HEK293 (cell line): ENCODE data around the gene PLOD3.
A peak's percentile ranks its signal among the peaks of the same experiment; 100 is the strongest.

ENCODE experiments used
- CTCF ChIA-PET: fragments of 350-600 bp; formaldehyde crosslinking; extraction: SDS; loops from one replicate; lab custom pipeline; 2021; ENCODE audit warnings: antibody characterized with exemption; lab: Yijun Ruan, JAX
- POLR2A ChIA-PET: fragments of 300-600 bp; formaldehyde crosslinking; extraction: SDS; loops from one replicate; lab custom pipeline; 2020; ENCODE audit warnings: antibody characterized with exemption, inconsistent platforms; lab: Yijun Ruan, JAX
- H3K27ac ChIP-seq: fragments of 200-500 bp; sonication (Bioruptor generic); 2 replicates; pipeline ENCODE4 v1.5.1; 2014; ENCODE audit warnings: low read depth, low read length, control low read depth, inconsistent platforms; ENCODE audit errors: extremely low read depth
- H3K36me3 ChIP-seq, 2 experiments: fragments of 200-500 bp in 1 of 2; sonication (Bioruptor generic) in 1 of 2; 1 replicate in 1 of 2; 2 replicates in 1 of 2; pipeline ENCODE4 v1.5.1; 2014 to 2017; ENCODE audit warnings: inconsistent platforms in 2 of 2, low read length in 2 of 2; ENCODE audit not compliant: control insufficient read depth in 2 of 2, insufficient read depth in 1 of 2
- H3K4me1 ChIP-seq: fragments of 200-500 bp; sonication (Bioruptor generic); 2 replicates; pipeline ENCODE4 v1.5.1; 2014; ENCODE audit warnings: mild to moderate bottlenecking, low read length, inconsistent platforms; ENCODE audit not compliant: control insufficient read depth, insufficient read depth
- H3K4me3 ChIP-seq: 2 replicates; pipeline ENCODE4 v1.5.1; 2011; ENCODE audit warnings: low read depth, mild to moderate bottlenecking, control low read depth, low read length, moderate library complexity
- H3K9me3 ChIP-seq: fragments of 200-500 bp; sonication (Bioruptor generic); 2 replicates; pipeline ENCODE4 v1.5.1; 2014; ENCODE audit warnings: low read depth, low read length, inconsistent platforms; ENCODE audit not compliant: control insufficient read depth, insufficient read depth
- GLIS2 ChIP-seq: fragments of 450-650 bp; formaldehyde crosslinking; IDR thresholded peaks from 2 replicates; pipeline ENCODE4 v1.5.1; 2016; ENCODE audit warnings: missing biosample characterization, missing genetic modification characterization
- MEIS1 ChIP-seq: sonication (generic); formaldehyde crosslinking; IDR thresholded peaks from 2 replicates; pipeline ENCODE4 v1.8.1; 2022; ENCODE audit warnings: missing genetic modification reagents, mild to moderate bottlenecking, borderline replicate concordance
- SETDB1 ChIP-seq: IDR thresholded peaks from one replicate; pipeline ENCODE4 v1.6.1; 2017; ENCODE audit warnings: mild to moderate bottlenecking, low read length, moderate library complexity, mixed read lengths; ENCODE audit not compliant: insufficient read length
- ZBTB21 ChIP-seq: fragments of 450-650 bp; formaldehyde crosslinking; IDR thresholded peaks from 2 replicates; pipeline ENCODE4 v1.5.1; 2017; ENCODE audit warnings: missing biosample characterization, missing genetic modification characterization
- ZFP41 ChIP-seq: fragments of 450-650 bp; formaldehyde crosslinking; IDR thresholded peaks from 2 replicates; pipeline ENCODE4 v1.5.1; 2016; ENCODE audit warnings: missing biosample characterization, missing genetic modification characterization, borderline replicate concordance
- ZFP69B ChIP-seq: fragments of 450-650 bp; formaldehyde crosslinking; IDR thresholded peaks from 2 replicates; pipeline ENCODE4 v1.5.1; 2016; ENCODE audit warnings: missing biosample characterization, missing genetic modification characterization
- ZNF132 ChIP-seq: fragments of 450-650 bp; formaldehyde crosslinking; IDR thresholded peaks from 2 replicates; pipeline ENCODE4 v1.5.1; 2017; ENCODE audit warnings: missing biosample characterization, missing genetic modification characterization, borderline replicate concordance
- ZNF157 ChIP-seq: fragments of 450-650 bp; formaldehyde crosslinking; IDR thresholded peaks from 2 replicates; pipeline ENCODE4 v1.5.1; 2016; ENCODE audit warnings: missing biosample characterization, missing genetic modification characterization
- ZNF19 ChIP-seq: fragments of 450-650 bp; formaldehyde crosslinking; IDR thresholded peaks from 2 replicates; pipeline ENCODE4; 2016; ENCODE audit warnings: missing biosample characterization, missing genetic modification characterization, low read depth
- ZNF239 ChIP-seq: fragments of 450-650 bp; formaldehyde crosslinking; IDR thresholded peaks from 2 replicates; pipeline ENCODE4 v1.5.1; 2016; ENCODE audit warnings: missing biosample characterization, missing genetic modification characterization
- ZNF292 ChIP-seq: fragments of 450-650 bp; formaldehyde crosslinking; IDR thresholded peaks from 2 replicates; pipeline ENCODE4 v1.5.1; 2016; ENCODE audit warnings: low read depth, missing biosample characterization, missing genetic modification characterization, borderline replicate concordance
- ZNF391 ChIP-seq: fragments of 450-650 bp; formaldehyde crosslinking; IDR thresholded peaks from 2 replicates; pipeline ENCODE4 v1.5.1; 2016; ENCODE audit warnings: low read depth, missing biosample characterization, missing genetic modification characterization, borderline replicate concordance
- ZNF510 ChIP-seq: fragments of 450-650 bp; formaldehyde crosslinking; IDR thresholded peaks from 2 replicates; pipeline ENCODE4 v1.5.1; 2018; ENCODE audit warnings: mild to moderate bottlenecking, missing genetic modification characterization, missing biosample characterization; ENCODE audit not compliant: insufficient replicate concordance
- ZNF654 ChIP-seq: fragments of 450-650 bp; formaldehyde crosslinking; IDR thresholded peaks from 2 replicates; pipeline ENCODE4 v1.5.1; 2016; ENCODE audit warnings: low read depth, missing biosample characterization, missing genetic modification characterization
- ZNF658 ChIP-seq: fragments of 450-650 bp; formaldehyde crosslinking; IDR thresholded peaks from 2 replicates; pipeline ENCODE4; 2016; ENCODE audit warnings: missing biosample characterization, missing genetic modification characterization
- TF ChIP-seq, protein P1 (sequence below): fragments of 450-650 bp; formaldehyde crosslinking; IDR thresholded peaks from 2 replicates; pipeline ENCODE4 v1.5.1; 2016; ENCODE audit warnings: missing biosample characterization, missing genetic modification characterization
- TF ChIP-seq, protein P2 (sequence below): fragments of 450-650 bp; formaldehyde crosslinking; IDR thresholded peaks from 2 replicates; pipeline ENCODE4 v1.5.1; 2016; ENCODE audit warnings: missing biosample characterization, missing genetic modification characterization
- TF ChIP-seq, protein P3 (sequence below): fragments of 450-650 bp; formaldehyde crosslinking; IDR thresholded peaks from 2 replicates; pipeline ENCODE4 v1.5.1; 2016; ENCODE audit warnings: missing biosample characterization, missing genetic modification characterization
- TF ChIP-seq, protein P4 (sequence below): fragments of 450-650 bp; formaldehyde crosslinking; IDR thresholded peaks from 2 replicates; pipeline ENCODE4 v1.5.1; 2016; ENCODE audit warnings: missing biosample characterization, missing genetic modification characterization
- TF ChIP-seq, protein P5 (sequence below): fragments of 450-650 bp; formaldehyde crosslinking; IDR thresholded peaks from 2 replicates; pipeline ENCODE4 v1.5.1; 2016; ENCODE audit warnings: missing biosample characterization, missing genetic modification characterization
- TF ChIP-seq, protein P6 (sequence below): IDR thresholded peaks from 2 replicates; pipeline ENCODE4 v1.6.1; 2011; ENCODE audit warnings: mild to moderate bottlenecking, low read depth, low read length, borderline replicate concordance

The PLOD3 gene

DNA sequence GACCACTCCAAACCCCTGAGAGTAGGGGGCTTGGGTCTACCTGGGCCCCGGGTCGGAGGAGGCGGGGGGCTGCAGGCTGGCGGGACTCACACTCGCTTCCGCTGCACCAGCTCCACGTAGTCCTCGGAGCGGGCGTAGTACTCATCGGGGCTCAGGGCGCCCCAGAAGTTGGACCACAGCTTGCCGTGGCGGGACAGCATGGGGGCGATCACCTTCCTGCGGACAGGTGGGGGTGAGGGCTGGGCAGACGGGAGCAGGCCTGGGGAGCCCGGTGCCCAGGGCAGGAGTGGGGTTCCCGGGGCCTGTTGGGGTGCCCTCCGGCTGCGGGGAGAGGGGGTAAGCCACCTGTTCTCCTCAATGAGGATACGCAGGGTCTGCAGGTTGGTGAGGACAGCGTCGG, 5.9 kb downstream of the PLOD3 start:
- POLR2A ChIA-PET: no interaction called here
- peaks cover 3 to 40% of the 10 kb centered on the region in 2 experiments; a peak in 2 of 3 replicates for H3K36me3 ChIP-seq
- CTCF ChIA-PET: no interaction called here
- no peak overlapping the region for H3K27ac ChIP-seq
- TF ChIP-seq, protein P1, sequence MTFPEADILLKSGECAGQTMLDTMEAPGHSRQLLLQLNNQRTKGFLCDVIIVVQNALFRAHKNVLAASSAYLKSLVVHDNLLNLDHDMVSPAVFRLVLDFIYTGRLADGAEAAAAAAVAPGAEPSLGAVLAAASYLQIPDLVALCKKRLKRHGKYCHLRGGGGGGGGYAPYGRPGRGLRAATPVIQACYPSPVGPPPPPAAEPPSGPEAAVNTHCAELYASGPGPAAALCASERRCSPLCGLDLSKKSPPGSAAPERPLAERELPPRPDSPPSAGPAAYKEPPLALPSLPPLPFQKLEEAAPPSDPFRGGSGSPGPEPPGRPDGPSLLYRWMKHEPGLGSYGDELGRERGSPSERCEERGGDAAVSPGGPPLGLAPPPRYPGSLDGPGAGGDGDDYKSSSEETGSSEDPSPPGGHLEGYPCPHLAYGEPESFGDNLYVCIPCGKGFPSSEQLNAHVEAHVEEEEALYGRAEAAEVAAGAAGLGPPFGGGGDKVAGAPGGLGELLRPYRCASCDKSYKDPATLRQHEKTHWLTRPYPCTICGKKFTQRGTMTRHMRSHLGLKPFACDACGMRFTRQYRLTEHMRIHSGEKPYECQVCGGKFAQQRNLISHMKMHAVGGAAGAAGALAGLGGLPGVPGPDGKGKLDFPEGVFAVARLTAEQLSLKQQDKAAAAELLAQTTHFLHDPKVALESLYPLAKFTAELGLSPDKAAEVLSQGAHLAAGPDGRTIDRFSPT: no peak
- TF ChIP-seq, protein P2, sequence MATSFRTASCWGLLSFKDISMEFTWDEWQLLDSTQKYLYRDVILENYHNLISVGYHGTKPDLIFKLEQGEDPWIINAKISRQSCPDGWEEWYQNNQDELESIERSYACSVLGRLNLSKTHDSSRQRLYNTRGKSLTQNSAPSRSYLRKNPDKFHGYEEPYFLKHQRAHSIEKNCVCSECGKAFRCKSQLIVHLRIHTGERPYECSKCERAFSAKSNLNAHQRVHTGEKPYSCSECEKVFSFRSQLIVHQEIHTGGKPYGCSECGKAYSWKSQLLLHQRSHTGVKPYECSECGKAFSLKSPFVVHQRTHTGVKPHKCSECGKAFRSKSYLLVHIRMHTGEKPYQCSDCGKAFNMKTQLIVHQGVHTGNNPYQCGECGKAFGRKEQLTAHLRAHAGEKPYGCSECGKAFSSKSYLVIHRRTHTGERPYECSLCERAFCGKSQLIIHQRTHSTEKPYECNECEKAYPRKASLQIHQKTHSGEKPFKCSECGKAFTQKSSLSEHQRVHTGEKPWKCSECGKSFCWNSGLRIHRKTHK: no peak
- TF ChIP-seq SETDB1: no peak
- no peak for TF ChIP-seq ZFP69B
- TF ChIP-seq ZNF292: no peak
- TF ChIP-seq ZNF654 (tag by site-specific recombination): no peak
- no peak for TF ChIP-seq ZNF239
- TF ChIP-seq ZNF157 (tag by site-specific recombination): no peak
- TF ChIP-seq MEIS1 (CRISPR knock-in tag): no peak
- TF ChIP-seq, protein P3, sequence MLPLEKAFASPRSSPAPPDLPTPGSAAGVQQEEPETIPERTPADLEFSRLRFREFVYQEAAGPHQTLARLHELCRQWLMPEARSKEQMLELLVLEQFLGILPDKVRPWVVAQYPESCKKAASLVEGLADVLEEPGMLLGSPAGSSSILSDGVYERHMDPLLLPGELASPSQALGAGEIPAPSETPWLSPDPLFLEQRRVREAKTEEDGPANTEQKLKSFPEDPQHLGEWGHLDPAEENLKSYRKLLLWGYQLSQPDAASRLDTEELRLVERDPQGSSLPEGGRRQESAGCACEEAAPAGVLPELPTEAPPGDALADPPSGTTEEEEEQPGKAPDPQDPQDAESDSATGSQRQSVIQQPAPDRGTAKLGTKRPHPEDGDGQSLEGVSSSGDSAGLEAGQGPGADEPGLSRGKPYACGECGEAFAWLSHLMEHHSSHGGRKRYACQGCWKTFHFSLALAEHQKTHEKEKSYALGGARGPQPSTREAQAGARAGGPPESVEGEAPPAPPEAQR (tag by site-specific recombination): no peak
- no peak for TF ChIP-seq ZNF658 (tag by site-specific recombination)
- TF ChIP-seq, protein P4, sequence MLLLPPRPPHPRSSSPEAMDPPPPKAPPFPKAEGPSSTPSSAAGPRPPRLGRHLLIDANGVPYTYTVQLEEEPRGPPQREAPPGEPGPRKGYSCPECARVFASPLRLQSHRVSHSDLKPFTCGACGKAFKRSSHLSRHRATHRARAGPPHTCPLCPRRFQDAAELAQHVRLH: no peak
- TF ChIP-seq, protein P5, sequence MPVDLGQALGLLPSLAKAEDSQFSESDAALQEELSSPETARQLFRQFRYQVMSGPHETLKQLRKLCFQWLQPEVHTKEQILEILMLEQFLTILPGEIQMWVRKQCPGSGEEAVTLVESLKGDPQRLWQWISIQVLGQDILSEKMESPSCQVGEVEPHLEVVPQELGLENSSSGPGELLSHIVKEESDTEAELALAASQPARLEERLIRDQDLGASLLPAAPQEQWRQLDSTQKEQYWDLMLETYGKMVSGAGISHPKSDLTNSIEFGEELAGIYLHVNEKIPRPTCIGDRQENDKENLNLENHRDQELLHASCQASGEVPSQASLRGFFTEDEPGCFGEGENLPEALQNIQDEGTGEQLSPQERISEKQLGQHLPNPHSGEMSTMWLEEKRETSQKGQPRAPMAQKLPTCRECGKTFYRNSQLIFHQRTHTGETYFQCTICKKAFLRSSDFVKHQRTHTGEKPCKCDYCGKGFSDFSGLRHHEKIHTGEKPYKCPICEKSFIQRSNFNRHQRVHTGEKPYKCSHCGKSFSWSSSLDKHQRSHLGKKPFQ (tag by site-specific recombination): no peak
- TF ChIP-seq, all 188 proteins: peak for 0
- Histone ChIP-seq H3K4me3 (no peak overlapping the region), H3K9me3 (no peaks in the 10 kb centered on the region), H3K4me1 (0 out of 2 replicates have a peak, but pooled peaks cover 3% of the 10 kb centered on the region)

DNA sequence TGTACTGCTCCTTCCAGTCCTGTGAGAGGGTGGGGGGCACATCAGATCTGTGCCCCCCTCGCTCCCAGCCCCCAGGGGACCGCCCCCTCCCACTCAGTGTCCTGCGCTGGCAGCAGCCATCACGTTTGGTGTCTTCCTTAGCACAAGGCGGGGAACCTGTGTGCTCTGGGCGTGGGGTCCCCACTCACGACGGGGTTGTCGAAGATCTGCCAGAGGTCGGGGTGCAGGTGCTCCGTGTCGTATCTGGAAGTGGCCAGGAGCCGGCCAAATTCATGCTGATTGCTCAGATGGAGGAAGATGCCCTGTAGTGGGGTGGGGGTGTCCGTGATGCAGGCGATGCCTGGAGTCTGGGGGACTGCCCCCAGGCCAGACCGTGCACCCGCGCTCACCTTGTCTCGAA, 7.2 kb downstream of the PLOD3 start:
- Histone ChIP-seq H3K36me3 (peaks cover 3 to 34% of the 10 kb centered on the region in 2 experiments; a peak in 2 of 3 replicates), H3K4me1 (0 out of 2 replicates have a peak, but pooled peaks cover 3% of the 10 kb centered on the region), H3K9me3 (no peaks in the 10 kb centered on the region), H3K4me3 (no peak overlapping the region), H3K27ac (no peak overlapping the region)
- ChIA-PET CTCF (interaction anchor here (1.0 kb wide), 1 partner anchor 17 kb away, joined by 3 read pairs; no protein-coding TSS in a partner anchor), POLR2A (no interaction called here)
- TF ChIP-seq ZNF510 (tag by site-specific recombination): no peak
- TF ChIP-seq GLIS2 (tag by site-specific recombination): 0 out of 2 replicates have a peak, but pooled peaks have one; percentile 29
- TF ChIP-seq, protein P6, sequence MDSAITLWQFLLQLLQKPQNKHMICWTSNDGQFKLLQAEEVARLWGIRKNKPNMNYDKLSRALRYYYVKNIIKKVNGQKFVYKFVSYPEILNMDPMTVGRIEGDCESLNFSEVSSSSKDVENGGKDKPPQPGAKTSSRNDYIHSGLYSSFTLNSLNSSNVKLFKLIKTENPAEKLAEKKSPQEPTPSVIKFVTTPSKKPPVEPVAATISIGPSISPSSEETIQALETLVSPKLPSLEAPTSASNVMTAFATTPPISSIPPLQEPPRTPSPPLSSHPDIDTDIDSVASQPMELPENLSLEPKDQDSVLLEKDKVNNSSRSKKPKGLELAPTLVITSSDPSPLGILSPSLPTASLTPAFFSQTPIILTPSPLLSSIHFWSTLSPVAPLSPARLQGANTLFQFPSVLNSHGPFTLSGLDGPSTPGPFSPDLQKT: no peak
- TF ChIP-seq ZBTB21 (tag by site-specific recombination): no peak
- TF ChIP-seq ZNF19 (tag by site-specific recombination): no peak
- TF ChIP-seq ZNF132 (tag by site-specific recombination): no peak
- no peak for TF ChIP-seq ZNF157 (tag by site-specific recombination)
- TF ChIP-seq ZNF391 (tag by site-specific recombination): no peak
- TF ChIP-seq ZFP41 (tag by site-specific recombination): no peak
